OCI-LY7 (cell line): ENCODE results near the gene DUSP12. TPM values are rescaled to one million over a fixed set of nuclear protein-coding genes. Genes with fewer than 3 reads are reported as not detected.
A peak's percentile ranks its signal among the peaks of the same experiment; 100 is the strongest.

Source experiments
- BruUV-seq: library from RNA; stranded (reverse); fragments of 400-500 nt; replicated peaks from 2 replicates; lab custom pipeline; 2021; lab: Mats Ljungman, UMichigan
- CTCF ChIA-PET: fragments of 300-600 bp; sonication (Branson Sonifier 250); formaldehyde crosslinking; loops from one replicate; lab custom pipeline; 2022; ENCODE audit warnings: antibody characterized with exemption; ENCODE audit not compliant: unreplicated experiment; lab: Charles Lee
- POLR2A ChIA-PET: fragments of 300-600 bp; sonication (Branson Sonifier 250); formaldehyde crosslinking; loops from one replicate; lab custom pipeline; 2022; ENCODE audit warnings: antibody characterized with exemption; lab: Charles Lee
- DNase-seq: peaks from one replicate; pipeline ENCODE4 v3.0.0-alpha.2; 2015; ENCODE audit warnings: low spot score
- H2AFZ ChIP-seq: fragments of 200-600 bp; sonication (generic), shearing (Covaris generic); 2 replicates; pipeline ENCODE4 v1.6.1; 2014; ENCODE audit warnings: mild to moderate bottlenecking, antibody characterized with exemption, low read length, moderate library complexity
- H3K27ac ChIP-seq: fragments of 200-600 bp; sonication (generic); 2 replicates; pipeline ENCODE4 v1.5.1; 2014; ENCODE audit warnings: mixed run types, low read depth, mild to moderate bottlenecking, moderate library complexity, low read length, inconsistent platforms; ENCODE audit not compliant: poor library complexity, severe bottlenecking
- H3K36me3 ChIP-seq: fragments of 200-600 bp; sonication (generic); 2 replicates; pipeline ENCODE4 v1.6.1; 2014; ENCODE audit warnings: mild to moderate bottlenecking, antibody characterized with exemption, low read length, moderate library complexity, mixed read lengths; ENCODE audit not compliant: insufficient read depth
- H3K4me1 ChIP-seq: fragments of 200-600 bp; sonication (generic); 2 replicates; pipeline ENCODE4 v1.5.1; 2014; ENCODE audit warnings: mild to moderate bottlenecking, low read length; ENCODE audit not compliant: insufficient read depth, poor library complexity, severe bottlenecking
- H3K4me2 ChIP-seq: fragments of 200-600 bp; sonication (generic); 2 replicates; pipeline ENCODE4 v1.6.1; 2014; ENCODE audit warnings: mild to moderate bottlenecking, low read length
- H3K4me3 ChIP-seq: fragments of 200-600 bp; sonication (generic); 2 replicates; pipeline ENCODE4 v1.5.1; 2014; ENCODE audit warnings: mild to moderate bottlenecking, low read depth, low read length; ENCODE audit not compliant: poor library complexity, severe bottlenecking
- H3K79me2 ChIP-seq: fragments of 200-600 bp; sonication (generic); 2 replicates; pipeline ENCODE4 v1.6.1; 2016; ENCODE audit warnings: low read depth, mild to moderate bottlenecking, low read length, moderate library complexity, mixed read lengths; ENCODE audit not compliant: insufficient read depth
- H3K9me2 ChIP-seq: fragments of 200-600 bp; sonication (generic); 2 replicates; pipeline ENCODE4 v1.6.1; 2016; ENCODE audit warnings: mild to moderate bottlenecking, low read length, mixed read lengths; ENCODE audit not compliant: insufficient read depth
- H3K9me3 ChIP-seq: fragments of 200-600 bp; sonication (generic); 2 replicates; pipeline ENCODE4 v1.6.1; 2014; ENCODE audit warnings: mild to moderate bottlenecking, mixed run types, low read length, mixed read lengths
- H4K20me1 ChIP-seq: fragments of 200-600 bp; sonication (generic); 2 replicates; pipeline ENCODE4 v1.6.1; 2014; ENCODE audit warnings: mild to moderate bottlenecking, antibody characterized with exemption, low read length, moderate library complexity, mixed read lengths; ENCODE audit not compliant: insufficient read depth
- EZH2phosphoT487 ChIP-seq: fragments of 200-600 bp; sonication (generic); IDR thresholded peaks from 2 replicates; pipeline ENCODE4 v1.6.1; 2018; ENCODE audit warnings: low read depth, borderline replicate concordance, mild to moderate bottlenecking, mixed run types, antibody characterized with exemption, low read length, moderate library complexity, mixed read lengths
- intact Hi-C: fragments of 100-400 bp; cut with micrococcal nuclease; formaldehyde crosslinking; loops from one replicate; pipeline ENCODE4 v1.10.0; 2022; ENCODE audit not compliant: unreplicated experiment
- total RNA-seq, 2 experiments: library from RNA; depleted of rRNA in 1 of 2; stranded (reverse); fragments of >200 nt in 1 of 2; shearing (Covaris generic) in 1 of 2; gene quantifications; 2 replicates each; pipeline ENCODE4 v1.2.3, GENCODE V29; 2014 to 2022
- TF ChIP-seq, protein P1 (sequence below): fragments of 200-600 bp; sonication (generic); conservative IDR thresholded peaks from 2 replicates; pipeline ENCODE4 v1.5.1; 2014; ENCODE audit warnings: mild to moderate bottlenecking, antibody characterized with exemption, low read length, moderate library complexity, mixed read lengths

DUSP12 gene
- total RNA-seq, 2 experiments from 2014 or later, result 37.3 to 43.9 TPM

DNA sequence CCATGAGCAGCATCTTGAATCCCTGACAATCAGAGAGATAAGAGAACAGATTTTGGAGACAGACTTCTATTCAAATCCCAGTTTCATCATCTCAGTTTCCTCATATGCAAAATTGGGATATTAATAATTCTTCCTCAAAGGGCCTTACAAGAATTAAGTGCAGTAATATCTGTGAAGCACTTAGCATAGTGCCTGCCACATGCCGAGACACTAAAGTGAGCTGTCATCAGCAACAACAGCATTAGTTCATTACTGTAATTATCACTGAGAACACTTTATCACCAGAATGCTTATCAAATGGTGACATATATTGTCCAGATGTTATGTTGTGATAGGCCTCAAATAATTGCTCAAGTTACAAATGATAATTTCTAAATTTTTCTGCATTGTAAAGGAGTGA, 29.2 kb upstream of the DUSP12 start:
- peak overlapping the region; percentile 95 for H3K27ac ChIP-seq
- H2AFZ ChIP-seq, result peak overlapping the region; percentile 91
- peak overlapping the region; percentile 89 for H3K4me2 ChIP-seq
- no peak for DNase-seq
- no peaks in the 10 kb centered on the region for H3K79me2 ChIP-seq
- ChIA-PET CTCF (no interaction called here), POLR2A (interaction anchor here (0.6 to 1.8 kb wide), 5 partner anchors 13 to 182 kb away, joined by 3 to 17 read pairs (median 3); partner anchors contain the start of gene FCRLA)
- no peaks in the 10 kb centered on the region for H4K20me1 ChIP-seq
- peaks cover 79% of the 10 kb centered on the region for H3K4me1 ChIP-seq
- no peak overlapping the region for H3K4me3 ChIP-seq
- TF ChIP-seq, protein P1, sequence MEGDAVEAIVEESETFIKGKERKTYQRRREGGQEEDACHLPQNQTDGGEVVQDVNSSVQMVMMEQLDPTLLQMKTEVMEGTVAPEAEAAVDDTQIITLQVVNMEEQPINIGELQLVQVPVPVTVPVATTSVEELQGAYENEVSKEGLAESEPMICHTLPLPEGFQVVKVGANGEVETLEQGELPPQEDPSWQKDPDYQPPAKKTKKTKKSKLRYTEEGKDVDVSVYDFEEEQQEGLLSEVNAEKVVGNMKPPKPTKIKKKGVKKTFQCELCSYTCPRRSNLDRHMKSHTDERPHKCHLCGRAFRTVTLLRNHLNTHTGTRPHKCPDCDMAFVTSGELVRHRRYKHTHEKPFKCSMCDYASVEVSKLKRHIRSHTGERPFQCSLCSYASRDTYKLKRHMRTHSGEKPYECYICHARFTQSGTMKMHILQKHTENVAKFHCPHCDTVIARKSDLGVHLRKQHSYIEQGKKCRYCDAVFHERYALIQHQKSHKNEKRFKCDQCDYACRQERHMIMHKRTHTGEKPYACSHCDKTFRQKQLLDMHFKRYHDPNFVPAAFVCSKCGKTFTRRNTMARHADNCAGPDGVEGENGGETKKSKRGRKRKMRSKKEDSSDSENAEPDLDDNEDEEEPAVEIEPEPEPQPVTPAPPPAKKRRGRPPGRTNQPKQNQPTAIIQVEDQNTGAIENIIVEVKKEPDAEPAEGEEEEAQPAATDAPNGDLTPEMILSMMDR, result no peak
- TF ChIP-seq EZH2phosphoT487, result no peak
- BruUV-seq, result no TSS peak
- no peaks in the 10 kb centered on the region for H3K36me3 ChIP-seq
- intact Hi-C loops, result no loop called here
- no peaks in the 10 kb centered on the region for H3K9me3 ChIP-seq
- H3K9me2 ChIP-seq, result no peaks in the 10 kb centered on the region

DNA sequence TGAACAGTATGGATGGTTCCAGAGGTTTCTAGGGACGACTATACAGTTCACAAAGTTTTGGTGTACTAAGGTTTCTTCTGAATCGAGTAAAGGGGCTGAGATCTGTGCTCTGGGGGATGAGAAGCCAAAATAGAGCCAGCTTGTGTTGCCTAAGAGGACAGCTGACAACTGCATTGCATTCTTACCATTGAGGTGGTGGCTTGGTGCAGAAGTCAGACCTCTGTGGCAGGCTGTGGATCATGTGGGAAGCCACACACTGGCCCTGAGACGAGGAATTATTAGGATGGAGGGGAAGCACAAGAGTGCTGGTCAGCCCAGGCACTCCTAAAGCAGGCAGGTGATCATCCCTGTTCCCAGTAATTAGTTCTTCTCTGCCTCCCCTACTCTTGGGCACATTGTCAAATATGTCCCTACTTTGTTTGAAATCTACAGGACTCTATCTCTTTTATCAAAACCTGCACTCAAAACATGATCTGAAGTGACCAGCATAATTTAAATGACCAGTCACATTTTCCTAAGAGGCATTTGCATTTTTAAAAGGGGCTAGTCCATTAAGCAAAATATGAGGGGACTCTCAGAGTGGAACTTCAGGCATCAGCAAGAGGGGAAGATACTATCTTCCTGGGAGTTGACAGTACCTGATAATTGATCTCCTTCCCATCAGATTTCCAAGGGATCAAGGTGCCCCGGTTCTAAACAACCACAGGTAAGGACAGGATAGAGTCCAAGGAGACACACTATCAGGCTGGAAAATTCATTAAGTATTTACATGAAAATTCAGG, 28.4 kb upstream of the DUSP12 start, which contains the start of gene FCRLB:
TSS of gene FCRLB (plus strand) at position 589 of the 782 bp plus-strand sequence. CDS start 1,129 bp downstream, outside the sequence.
- Histone ChIP-seq H4K20me1 (no peaks in the 10 kb centered on the region), H3K79me2 (no peaks in the 10 kb centered on the region), H3K9me2 (no peaks in the 10 kb centered on the region), H3K4me1 (peaks cover 78% of the 10 kb centered on the region), H3K4me3 (no peak within 1 kb of the TSS), H3K27ac (peak within 1 kb of the TSS; percentile 95), H2AFZ (peak within 1 kb of the TSS; percentile 91), H3K4me2 (peak within 1 kb of the TSS; percentile 89), H3K36me3 (no peaks in the 10 kb centered on the region), H3K9me3 (no peaks in the 10 kb centered on the region)
- no peak for DNase-seq
- BruUV-seq, result no TSS peak
- intact Hi-C loops, result no loop called here
- POLR2A ChIA-PET, result interaction anchor here (0.6 to 3.5 kb wide), 3 partner anchors 13 to 183 kb away, joined by 3 to 20 read pairs (median 17); partner anchors contain the start of gene FCRLA
- CTCF ChIA-PET, result no interaction called here
- TF ChIP-seq EZH2phosphoT487, result no peak
- TF ChIP-seq, protein P1, result no peak
